ENCODE measurements around the gene TEX48.

DNA sequence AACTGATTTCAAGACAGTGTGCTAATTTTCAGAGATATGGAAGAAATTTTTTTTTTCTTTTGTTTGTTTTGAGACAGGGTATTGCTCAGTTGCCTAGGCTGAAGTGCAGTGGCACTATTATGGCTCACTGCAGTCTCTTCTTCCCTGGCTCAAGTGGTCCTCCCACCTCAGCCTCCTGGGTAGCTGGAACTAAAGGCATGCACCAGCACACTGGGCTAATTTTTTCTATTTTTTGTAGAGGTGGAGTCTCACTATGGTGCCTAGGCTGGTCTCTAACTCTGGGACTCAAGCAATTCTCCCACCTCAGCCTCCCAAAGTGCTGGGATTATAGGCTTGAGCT, 9.9 kb upstream of the TEX48 start:
- TF ChIP-seq, protein P1, sequence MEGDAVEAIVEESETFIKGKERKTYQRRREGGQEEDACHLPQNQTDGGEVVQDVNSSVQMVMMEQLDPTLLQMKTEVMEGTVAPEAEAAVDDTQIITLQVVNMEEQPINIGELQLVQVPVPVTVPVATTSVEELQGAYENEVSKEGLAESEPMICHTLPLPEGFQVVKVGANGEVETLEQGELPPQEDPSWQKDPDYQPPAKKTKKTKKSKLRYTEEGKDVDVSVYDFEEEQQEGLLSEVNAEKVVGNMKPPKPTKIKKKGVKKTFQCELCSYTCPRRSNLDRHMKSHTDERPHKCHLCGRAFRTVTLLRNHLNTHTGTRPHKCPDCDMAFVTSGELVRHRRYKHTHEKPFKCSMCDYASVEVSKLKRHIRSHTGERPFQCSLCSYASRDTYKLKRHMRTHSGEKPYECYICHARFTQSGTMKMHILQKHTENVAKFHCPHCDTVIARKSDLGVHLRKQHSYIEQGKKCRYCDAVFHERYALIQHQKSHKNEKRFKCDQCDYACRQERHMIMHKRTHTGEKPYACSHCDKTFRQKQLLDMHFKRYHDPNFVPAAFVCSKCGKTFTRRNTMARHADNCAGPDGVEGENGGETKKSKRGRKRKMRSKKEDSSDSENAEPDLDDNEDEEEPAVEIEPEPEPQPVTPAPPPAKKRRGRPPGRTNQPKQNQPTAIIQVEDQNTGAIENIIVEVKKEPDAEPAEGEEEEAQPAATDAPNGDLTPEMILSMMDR (IDR thresholded peaks at IDR 0.05), result no peak
- TF ChIP-seq EZH2 (IDR thresholded peaks at IDR 0.05; ENCODE audit: borderline replicate concordance, insufficient read depth, low read depth, low read length, poor library complexity, severe bottlenecking), result no peak
